HG02571 (cell line): ENCODE results near the gene NDE1.
"Not testable (repeated sequence)": the region's sequence is repeated elsewhere in the genome, so short reads cannot be mapped to it uniquely, and the experiment has no call there.

Experiments
- ATAC-seq: cut with Tn5 transposase; IDR thresholded peaks from one replicate; pipeline ENCODE4 v1.9.1; 2021; ENCODE audit warnings: mild to moderate bottlenecking, moderate library complexity; ENCODE audit not compliant: unreplicated experiment

NDE1 gene

DNA sequence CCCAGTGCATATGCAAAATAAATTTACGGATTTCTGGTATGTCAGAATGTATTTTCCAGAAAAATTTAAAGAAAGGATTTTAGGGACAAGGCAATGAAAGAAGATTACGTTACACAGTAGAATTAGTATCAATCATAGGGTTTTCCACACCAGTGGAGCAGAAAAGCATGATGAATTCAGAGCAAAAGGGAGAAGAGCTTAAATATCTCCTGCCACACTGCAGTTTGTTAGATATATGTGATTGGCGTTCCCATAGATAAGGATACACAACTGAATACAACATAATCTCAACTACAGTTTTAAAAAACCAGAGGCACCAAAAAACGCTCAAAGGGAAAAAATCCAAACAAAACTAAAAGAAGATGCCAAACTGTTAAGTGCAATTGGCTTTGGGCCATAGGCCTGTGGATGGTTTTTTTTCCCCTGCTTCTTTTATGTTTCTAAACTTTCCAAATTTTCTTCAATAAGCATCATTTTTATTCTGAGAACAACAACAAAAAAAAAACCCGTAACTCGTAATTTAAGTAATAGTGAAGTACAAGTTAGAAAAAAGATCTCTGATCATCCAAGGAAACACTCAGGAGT lies 29.3 kb upstream of the NDE1 start:
- no peak for ATAC-seq

DNA sequence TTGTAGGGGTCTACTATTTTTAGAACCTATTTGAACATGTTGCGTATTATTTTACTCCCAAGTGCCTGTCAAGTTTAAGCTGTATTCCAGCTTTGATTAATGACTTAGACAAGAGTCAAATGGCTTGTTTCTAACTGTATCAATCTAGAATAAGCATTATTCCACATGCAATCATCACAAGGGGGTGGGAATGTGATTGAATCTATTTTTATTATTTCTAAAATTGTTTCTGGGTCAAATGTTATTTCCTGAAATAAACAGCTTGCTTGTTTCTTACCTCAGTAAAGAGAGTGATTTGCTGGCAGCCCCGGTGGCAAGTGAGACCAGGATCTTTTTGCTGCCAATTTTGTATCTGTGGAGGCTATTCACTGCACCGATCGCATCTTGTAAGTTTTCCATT lies 28.6 kb upstream of the NDE1 start:
- no peak for ATAC-seq

DNA sequence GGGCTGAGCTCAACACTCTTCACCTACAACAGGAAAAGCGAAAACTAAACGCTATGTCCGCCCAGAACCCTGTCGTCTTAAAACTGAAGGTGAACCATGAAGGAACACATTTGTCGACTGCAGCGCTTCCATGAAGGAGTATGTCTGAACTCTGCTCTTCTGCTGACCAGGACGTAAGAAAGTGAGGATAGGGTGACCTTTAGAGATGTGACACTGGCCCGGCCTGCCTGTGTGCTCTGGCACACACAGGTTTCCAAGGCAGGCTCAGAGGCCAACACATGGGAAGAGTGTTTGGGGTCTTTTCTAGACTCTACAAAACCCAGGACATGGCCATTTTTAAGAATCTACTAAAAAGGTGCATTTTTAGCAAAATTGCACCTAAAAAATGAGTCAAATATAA lies 28.2 kb upstream of the NDE1 start:
- ATAC-seq, result no peak

GRCh38 chr16:15631730-15632409 lies 18.2 kb upstream of the NDE1 start:
- no peak for ATAC-seq

DNA sequence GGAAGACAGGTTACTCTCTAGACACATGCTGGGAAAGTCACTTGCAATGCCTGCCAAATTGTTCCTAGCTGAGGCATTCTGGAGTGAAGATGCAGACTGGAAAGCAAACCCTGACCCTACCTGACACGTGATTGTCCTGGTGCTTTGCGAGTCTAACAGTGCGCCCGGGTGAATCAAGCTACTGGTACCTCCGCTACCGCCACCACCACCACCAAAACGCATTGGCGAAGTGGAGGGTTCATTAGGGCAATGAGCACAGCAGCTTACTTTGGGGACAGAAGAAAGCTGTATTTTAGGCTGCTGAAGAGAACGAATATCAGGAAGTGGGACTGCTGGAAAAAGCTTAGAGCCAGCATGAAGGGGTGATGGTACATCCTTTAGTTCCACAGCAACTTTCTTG lies 14.1 kb upstream of the NDE1 start:
- ATAC-seq, result no peak

DNA sequence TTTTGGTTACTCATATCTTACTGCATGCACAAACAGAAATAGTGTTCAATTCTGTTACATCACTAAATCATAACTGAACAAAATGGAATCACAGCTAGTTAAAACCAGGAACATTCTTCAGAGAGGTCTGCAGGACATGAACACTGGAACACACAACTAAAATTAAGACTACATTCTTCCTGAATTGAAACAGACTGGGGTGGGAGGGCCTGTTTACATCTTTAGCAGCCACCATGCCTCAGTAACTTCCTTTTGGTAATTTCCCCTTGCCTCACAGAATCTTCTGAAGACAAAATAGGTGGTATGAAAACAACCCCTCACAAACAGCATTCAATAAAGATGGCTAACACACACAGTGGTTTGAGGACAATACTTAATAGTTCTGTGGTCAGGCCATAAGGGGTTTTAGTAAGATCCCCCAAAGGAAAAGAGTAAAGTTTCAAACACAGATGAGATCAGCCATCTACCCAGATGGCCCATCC lies 13.6 kb upstream of the NDE1 start:
- no peak for ATAC-seq

GRCh38 chr16:15639061-15639568 lies 10.9 kb upstream of the NDE1 start:
- ATAC-seq, result no peak

DNA sequence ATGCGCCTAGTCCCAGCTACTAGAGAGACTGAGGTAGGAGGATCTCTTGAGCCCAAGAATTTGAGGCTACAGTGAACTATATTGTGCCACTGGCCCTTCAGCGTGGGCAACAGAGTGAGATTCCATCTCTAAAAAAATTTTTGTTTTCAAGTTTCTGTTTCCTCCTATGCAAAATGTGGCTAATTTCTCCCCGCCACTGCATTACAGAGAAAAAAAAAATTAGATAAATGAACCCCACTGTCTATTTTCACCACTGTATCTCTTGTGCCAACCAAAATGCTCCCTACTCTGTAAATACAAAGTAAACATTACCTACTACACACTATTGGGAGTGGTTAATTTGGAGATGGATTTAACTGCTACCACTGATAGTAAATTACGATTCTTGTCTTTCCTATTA lies 9.1 kb upstream of the NDE1 start:
- ATAC-seq, result no peak

GRCh38 chr16:15641753-15642556 lies 8.1 kb upstream of the NDE1 start:
- no peak for ATAC-seq

- ATAC-seq, result peak; percentile 45
Observed at GRCh38 chr16:15642557-15643047, 7.4 kb upstream of the NDE1 start.

DNA sequence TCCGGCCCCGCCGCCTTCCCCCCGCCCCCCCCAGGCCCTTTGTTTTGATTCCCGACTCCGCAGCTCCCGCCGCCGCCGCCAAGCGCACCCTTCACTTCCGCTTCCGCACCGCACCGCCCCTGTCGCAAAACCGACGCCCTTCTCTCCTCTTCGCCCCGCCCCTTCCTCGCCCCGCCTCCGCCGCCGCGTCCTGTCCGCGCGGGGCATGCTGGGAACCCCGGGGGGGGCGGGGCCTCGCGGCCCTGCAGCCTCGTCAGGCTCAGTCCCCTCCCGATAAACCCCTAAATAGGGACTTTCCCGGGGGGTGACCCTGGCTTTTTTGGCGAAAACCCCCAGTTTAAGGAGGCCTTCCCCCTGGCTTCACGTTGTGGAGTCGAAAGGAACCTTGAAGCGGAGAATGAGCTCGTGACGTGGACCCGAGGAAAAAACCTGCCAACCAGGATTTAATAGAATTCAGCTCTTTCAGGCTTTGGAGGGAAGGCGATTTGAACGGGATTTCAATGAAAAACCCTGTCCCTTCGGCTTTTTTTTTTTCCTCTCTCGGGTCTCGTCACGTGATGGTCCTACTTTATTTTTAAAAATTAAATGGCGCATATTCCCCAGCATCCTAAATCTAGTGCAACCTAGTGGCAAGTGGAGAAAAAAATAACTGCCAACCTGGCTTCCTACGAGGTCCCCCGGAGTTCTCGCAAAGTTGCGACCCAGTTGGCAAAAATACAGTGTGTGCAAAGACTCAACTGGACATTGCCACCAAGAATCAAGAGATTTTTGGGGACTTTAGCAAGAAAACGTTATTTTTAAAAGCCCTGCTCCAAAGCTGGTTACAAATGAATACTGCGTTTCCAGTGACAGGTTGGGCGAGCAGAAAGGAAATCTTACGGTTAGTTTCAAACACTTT lies 6.7 kb upstream of the NDE1 start, which contains the start of gene MARF1:
Gene MARF1, minus strand, starts transcription at position 107 of the 898 bp plus-strand sequence. CDS start 3,921 bp downstream, outside the sequence.
- ATAC-seq, result peak; percentile 58

DNA sequence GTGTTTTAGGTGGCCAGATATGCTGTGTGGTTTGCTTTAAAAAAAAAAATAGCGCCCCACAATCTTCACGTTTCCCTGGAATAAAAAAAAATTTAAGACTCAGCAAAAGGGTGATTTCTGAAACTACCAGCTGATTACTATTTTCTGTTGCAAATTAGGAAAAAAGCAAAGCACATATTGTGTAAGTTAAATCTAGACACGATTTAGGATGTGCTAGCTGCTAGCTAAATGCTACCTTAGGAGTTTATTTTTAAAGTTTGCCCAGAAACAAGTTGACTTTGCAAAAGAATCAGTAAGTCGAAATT lies 6.1 kb upstream of the NDE1 start:
- no peak for ATAC-seq

DNA sequence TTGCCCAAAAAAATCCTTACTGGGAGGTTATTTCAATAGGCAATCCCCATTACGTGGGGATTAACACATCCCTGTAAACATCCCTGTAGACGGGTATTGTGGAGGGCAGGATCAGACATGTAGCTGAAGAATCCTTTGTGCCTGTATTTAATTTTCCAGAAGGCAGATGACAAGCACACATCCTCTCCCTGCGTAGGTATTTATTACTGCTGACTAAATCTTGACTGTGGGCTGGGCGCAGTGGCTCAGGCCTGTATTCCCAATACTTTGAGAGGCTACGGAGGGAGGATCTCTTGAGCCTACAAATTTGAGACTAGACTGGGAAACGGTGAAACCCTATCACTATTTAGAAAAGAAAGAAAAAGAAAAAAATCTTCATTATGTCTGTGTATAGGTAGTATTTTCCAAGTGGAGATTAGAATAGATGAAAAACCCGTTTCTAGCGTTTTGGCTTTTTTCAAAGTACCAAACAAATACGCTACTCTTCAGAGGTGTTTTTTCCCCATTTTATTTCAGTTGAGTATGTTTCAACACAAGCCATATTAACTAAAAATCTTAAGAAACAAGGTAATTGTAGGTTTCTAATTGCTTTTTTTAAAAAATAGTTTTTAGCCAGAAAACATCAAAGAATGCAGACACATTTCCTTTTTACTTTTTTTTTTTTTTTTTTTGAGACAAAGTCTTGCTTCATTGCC lies 5.6 kb upstream of the NDE1 start:
- ATAC-seq, result no peak

GRCh38 chr16:15644962-15645465 lies 5.0 kb upstream of the NDE1 start:
- not testable (repeated sequence) for ATAC-seq

DNA sequence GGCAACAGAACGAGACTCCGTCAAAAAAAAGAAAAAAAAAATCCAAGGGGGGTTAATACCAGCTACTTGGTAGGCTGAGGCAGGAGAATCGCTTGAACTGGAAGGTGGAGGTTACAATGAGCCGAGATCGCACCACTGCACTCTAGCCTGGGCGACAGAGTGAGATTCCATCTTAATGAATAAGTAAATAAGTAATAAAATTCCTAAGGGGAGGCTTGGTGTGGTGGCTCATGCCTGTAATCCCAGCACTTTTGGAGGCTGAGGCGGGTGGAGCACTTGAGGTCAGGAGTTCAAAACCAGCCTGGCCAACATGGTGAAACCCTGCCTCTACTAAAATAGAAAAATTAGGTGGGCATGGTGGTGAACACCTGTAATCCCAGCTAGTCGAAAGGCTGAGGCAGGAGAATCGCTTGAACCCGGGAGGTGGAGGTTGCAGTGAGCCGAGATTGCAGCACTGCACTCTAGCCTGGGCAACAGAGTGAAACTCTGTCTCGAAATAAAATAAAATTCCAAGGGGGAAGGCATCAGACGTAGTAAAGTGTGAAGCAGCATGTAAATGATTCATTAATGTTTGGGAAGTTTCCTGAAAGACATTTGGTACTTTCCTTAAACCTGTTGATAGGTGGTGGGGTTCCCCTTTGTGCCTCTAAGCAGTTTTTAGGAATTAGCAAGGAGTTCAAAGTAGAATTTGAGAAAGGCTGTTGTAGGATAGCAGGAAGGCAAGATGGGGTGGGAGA lies 3.3 kb upstream of the NDE1 start:
- ATAC-seq, result not testable (repeated sequence)

DNA sequence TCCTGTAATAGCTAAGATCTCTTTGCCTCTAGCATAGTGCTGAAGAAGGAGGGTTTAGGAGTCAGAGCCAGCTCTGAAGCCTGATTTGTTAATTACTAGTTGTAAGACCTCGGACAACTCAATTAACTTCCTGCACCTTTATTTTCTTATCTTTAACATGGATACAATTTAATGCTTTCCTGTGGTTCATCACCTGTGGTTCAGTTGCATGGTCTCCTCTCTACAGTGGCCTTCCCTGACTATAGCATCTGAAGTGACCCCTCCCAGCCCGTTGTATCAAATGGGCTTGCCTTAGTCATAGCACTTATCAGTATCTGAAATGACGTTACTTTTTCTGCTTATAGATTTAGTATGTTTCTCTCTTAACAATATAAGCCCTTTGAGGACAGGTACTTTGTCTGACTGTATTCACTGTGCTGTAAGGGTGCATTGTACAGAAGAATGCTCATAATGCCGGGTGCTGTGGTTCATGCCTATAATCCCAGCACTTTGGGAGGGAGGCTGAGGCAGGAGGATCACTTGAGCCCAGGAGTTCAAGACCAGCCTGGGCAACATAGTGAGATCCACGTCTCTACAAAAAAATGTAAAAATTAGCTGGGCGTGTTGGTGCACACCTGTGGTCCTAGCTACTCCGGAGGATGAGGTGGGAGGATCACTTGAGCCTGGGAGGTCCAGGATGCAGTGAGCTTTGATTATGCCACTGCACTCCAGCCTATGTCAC lies 2.6 kb upstream of the NDE1 start:
- ATAC-seq, result no peak

GRCh38 chr16:15648135-15648730 lies 1.8 kb upstream of the NDE1 start:
- no peak for ATAC-seq

DNA sequence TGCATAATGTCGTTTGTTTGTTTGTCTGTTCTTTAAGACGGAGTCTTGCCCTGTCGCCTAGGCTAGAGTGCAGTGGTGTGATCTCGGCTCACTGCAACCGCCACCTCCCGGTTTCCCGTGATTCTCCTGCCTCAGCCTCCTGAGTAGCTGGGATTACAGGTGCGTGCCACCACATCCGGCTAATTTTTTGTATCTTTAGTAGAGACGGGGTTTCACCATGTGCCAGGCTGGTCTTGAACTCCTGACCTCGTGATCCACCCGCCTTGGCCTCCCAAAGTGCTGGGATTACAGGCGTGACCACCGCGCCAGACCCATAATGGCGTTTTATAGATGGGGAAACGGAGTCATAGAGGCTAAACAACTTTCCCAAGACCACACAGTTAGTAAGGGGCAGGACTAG lies 734 bp upstream of the NDE1 start:
- not testable (repeated sequence) for ATAC-seq
